CD14-positive monocyte (primary cell): ENCODE data around the gene DTNB. TPM values are rescaled to one million over a fixed set of nuclear protein-coding genes. Genes with fewer than 3 reads are reported as not detected.

Source experiments
- DNase-seq, 3 donors: peaks; one replicate each; pipeline ENCODE4 v3.0.0-alpha.2; 2011 to 2022
- H2AFZ ChIP-seq: 2 replicates; pipeline ENCODE4 v1.6.0; 2012; ENCODE audit warnings: mild to moderate bottlenecking, low read depth, low read length, inconsistent platforms; ENCODE audit not compliant: insufficient read depth, poor library complexity, severe bottlenecking
- H3K27ac ChIP-seq, 2 donors: 1 replicate in 1 of 2; 2 replicates in 1 of 2; pipeline ENCODE4 v1.5.1; 2012 to 2013; ENCODE audit warnings: low read length in 2 of 2, control low read depth in 1 of 2, inconsistent platforms in 1 of 2, low read depth in 1 of 2, mild to moderate bottlenecking in 1 of 2
- H3K27me3 ChIP-seq, 2 donors: one replicate each; pipeline versions ENCODE4 v1.6.0 to v1.6.1; 2011 to 2013; ENCODE audit warnings: low read length in 2 of 2; ENCODE audit not compliant: control insufficient read depth in 2 of 2, insufficient read depth in 2 of 2
- H3K36me3 ChIP-seq, 2 donors: replicated peaks in 1 of 2; 1 replicate in 1 of 2; 2 replicates in 1 of 2; pipeline versions ENCODE4 v1.5.1 to v1.6.1; 2012 to 2013; ENCODE audit warnings: low read length in 2 of 2, control low read depth in 1 of 2, inconsistent platforms in 1 of 2, mild to moderate bottlenecking in 1 of 2; ENCODE audit not compliant: insufficient read depth in 2 of 2, control insufficient read depth in 1 of 2
- H3K4me1 ChIP-seq, 2 donors: 1 replicate in 1 of 2; 2 replicates in 1 of 2; pipeline versions ENCODE4 v1.5.1 to v1.6.1; 2012 to 2013; ENCODE audit warnings: low read length in 2 of 2, control low read depth in 1 of 2, inconsistent platforms in 1 of 2, mild to moderate bottlenecking in 1 of 2, moderate library complexity in 1 of 2; ENCODE audit not compliant: insufficient read depth in 2 of 2, control insufficient read depth in 1 of 2
- H3K4me2 ChIP-seq: replicated peaks from 2 replicates; pipeline ENCODE3; 2012; ENCODE audit warnings: low read length, moderate library complexity, mild to moderate bottlenecking; ENCODE audit not compliant: poor library complexity, severe bottlenecking; ENCODE audit errors: extremely low read depth
- H3K4me3 ChIP-seq, 3 experiments: fragments of 200-600 bp in 1 of 3; sonication (generic) in 1 of 3; replicated peaks in 1 of 3; 1 replicate in 2 of 3; 2 replicates in 1 of 3; pipeline ENCODE4 v1.5.1; 2011 to 2013; ENCODE audit warnings: low read length in 3 of 3, mild to moderate bottlenecking in 3 of 3, control low read depth in 2 of 3, low read depth in 2 of 3, inconsistent platforms in 1 of 3, moderate library complexity in 1 of 3
- H3K79me2 ChIP-seq: 2 replicates; pipeline ENCODE4 v1.6.0; 2012; ENCODE audit warnings: mild to moderate bottlenecking, control low read depth, inconsistent platforms, low read length, moderate library complexity; ENCODE audit not compliant: insufficient read depth
- H3K9ac ChIP-seq: 2 replicates; pipeline ENCODE4 v1.6.0; 2017; ENCODE audit warnings: low read length, mild to moderate bottlenecking; ENCODE audit not compliant: insufficient read depth, poor library complexity, severe bottlenecking
- H3K9me3 ChIP-seq, 2 donors: replicated peaks in 1 of 2; 1 replicate in 1 of 2; 2 replicates in 1 of 2; pipeline versions ENCODE4 v1.5.1 to v1.6.1; 2012 to 2013; ENCODE audit warnings: low read length in 2 of 2, control low read depth in 1 of 2; ENCODE audit not compliant: control insufficient read depth in 1 of 2, insufficient read depth in 1 of 2
- H4K20me1 ChIP-seq: 2 replicates; pipeline ENCODE4 v1.6.0; 2012; ENCODE audit warnings: mild to moderate bottlenecking, low read length, control low read depth, moderate library complexity; ENCODE audit not compliant: insufficient read depth
- H3K27ac Mint-ChIP-seq, 7 donors: one replicate each; pipeline ENCODE4 v1.8.0; 2020; ENCODE audit warnings: mild to moderate bottlenecking in 7 of 7, mixed read lengths in 7 of 7, moderate library complexity in 6 of 7, inconsistent platforms in 2 of 7
- H3K27me3 Mint-ChIP-seq, 3 donors: one replicate each; pipeline ENCODE4 v1.8.0; 2021 to 2022; ENCODE audit warnings: low read depth in 3 of 3, mild to moderate bottlenecking in 3 of 3, mixed read lengths in 3 of 3, moderate library complexity in 3 of 3, inconsistent platforms in 1 of 3
- H3K36me3 Mint-ChIP-seq, 2 donors: one replicate each; pipeline ENCODE4 v1.8.0; 2020; ENCODE audit warnings: mixed read lengths in 2 of 2, inconsistent platforms in 1 of 2, mild to moderate bottlenecking in 1 of 2
- H3K4me1 Mint-ChIP-seq: one replicate; pipeline ENCODE4 v1.8.0; 2020; ENCODE audit warnings: mild to moderate bottlenecking, mixed read lengths
- H3K4me3 Mint-ChIP-seq, 2 donors: one replicate each; pipeline ENCODE4 v1.8.0; 2020; ENCODE audit warnings: mild to moderate bottlenecking in 2 of 2, mixed read lengths in 2 of 2, moderate library complexity in 1 of 2
- H3K9me3 Mint-ChIP-seq, 7 donors: one replicate each; pipeline ENCODE4 v1.8.0; 2020 to 2022; ENCODE audit warnings: mixed read lengths in 7 of 7, mild to moderate bottlenecking in 6 of 7, moderate library complexity in 6 of 7, inconsistent platforms in 2 of 7
- CTCF ChIP-seq: fragments of 200-600 bp; IDR thresholded peaks from one replicate; pipeline ENCODE4 v1.8.0; 2022; ENCODE audit warnings: antibody characterized with exemption, mild to moderate bottlenecking
- WGBS: methylation state at CpG from one replicate; pipeline ENCODE4 v1.1.5; 2013; ENCODE audit warnings: missing lambda C conversion rate; ENCODE audit not compliant: insufficient coverage; 5-methylcytosine and 5-hydroxymethylcytosine counted together
- intact Hi-C, 2 donors: fragments of 100-400 bp; cut with micrococcal nuclease; formaldehyde crosslinking; loops; one replicate each; pipeline versions ENCODE4 v1.15.0 to v1.15.1; 2023
- polyA plus RNA-seq, 3 donors: library from polyadenylated mRNA; depleted of rRNA in 1 of 3; unstranded in 2 of 3; stranded (reverse) in 1 of 3; fragments of 300-500 nt in 2 of 3; fragments of >200 nt in 1 of 3; fragmentation: Illumina TruSeq in 2 of 3; gene quantifications; 1 replicate in 2 of 3; 2 replicates in 1 of 3; pipeline ENCODE4 v1.2.3, GENCODE V29; 2012 to 2021

Gene DTNB
- polyA plus RNA-seq, 3 donors: 3.0 to 4.2 (median 3.3) TPM

- Histone ChIP-seq H3K9me3 (no peaks in the 10 kb centered on the region), H4K20me1 (no peaks in the 10 kb centered on the region), H3K4me3 (peak overlapping the region in 1 of 3 experiments; percentile 35), H3K79me2 (no peaks in the 10 kb centered on the region), H3K27me3 (no peaks in the 10 kb centered on the region), H3K4me1 (peaks cover 15 to 21% of the 10 kb centered on the region in 2 donors), H2AFZ (no peak overlapping the region), H3K36me3 (no peaks in the 10 kb centered on the region), H3K27ac (peak overlapping the region; percentile 11 to 60), H3K4me2 (peak overlapping the region; percentile 22), H3K9ac (no peak overlapping the region)
- WGBS: no CpG with 5 or more reads among the region's 2 CpGs
- no peak overlapping the region for H3K4me3 Mint-ChIP-seq
- H3K27ac Mint-ChIP-seq: peak overlapping the region in 6 of 7 donors; percentile 74 to 88 (median 83)
- peaks cover 3 to 6% of the 10 kb centered on the region in 2 donors for H3K36me3 Mint-ChIP-seq
- H3K27me3 Mint-ChIP-seq: peaks cover 0 to 1% (median 0%) of the 10 kb centered on the region in 3 donors
- TF ChIP-seq CTCF: no peak
- H3K4me1 Mint-ChIP-seq: peaks cover 24% of the 10 kb centered on the region
- intact Hi-C loops: loop anchor here in 1 of 2 donors (10.0 kb wide), 1 partner anchor 81 kb away; no protein-coding TSS in a partner anchor
- H3K9me3 Mint-ChIP-seq: no peaks in the 10 kb centered on the region
- peak; percentile 73 to 90 (median 87) for DNase-seq
These were observed 189.6 kb downstream of the DTNB start for GRCh38 chr2:25483607-25484266.

- H3K27ac ChIP-seq: no peak overlapping the region
- WGBS: 96% methylated on average over 5 of the region's 5 CpGs
- DNase-seq: no peak
- H3K36me3 ChIP-seq: no peaks in the 10 kb centered on the region
- Mint-ChIP-seq H3K27me3 (no peaks in the 10 kb centered on the region), H3K27ac (peak overlapping the region in 4 of 7 donors; percentile 2 to 86 (median 78)), H3K4me3 (no peak overlapping the region), H3K4me1 (peaks cover 24% of the 10 kb centered on the region), H3K9me3 (no peaks in the 10 kb centered on the region), H3K36me3 (peaks cover 3 to 7% of the 10 kb centered on the region in 2 donors)
- no peaks in the 10 kb centered on the region for H3K9me3 ChIP-seq
- H3K4me3 ChIP-seq: no peak overlapping the region
- intact Hi-C loops: loop anchor here in 1 of 2 donors (10.0 kb wide), 1 partner anchor 82 kb away; no protein-coding TSS in a partner anchor
- no peaks in the 10 kb centered on the region for H3K79me2 ChIP-seq
- H3K4me1 ChIP-seq: peaks cover 15 to 21% of the 10 kb centered on the region in 2 donors
- no peak overlapping the region for H3K9ac ChIP-seq
- TF ChIP-seq CTCF: no peak
- H4K20me1 ChIP-seq: no peaks in the 10 kb centered on the region
- H3K4me2 ChIP-seq: no peak overlapping the region
- no peaks in the 10 kb centered on the region for H3K27me3 ChIP-seq
- no peak overlapping the region for H2AFZ ChIP-seq
These were observed 191.0 kb downstream of the DTNB start for GRCh38 chr2:25482341-25482740.
